Tibial nerve (tissue), 4 donors: ENCODE data around the gene TULP4.

Experiments used
- CTCF ChIP-seq, 5 experiments: fragments of 200-600 bp in 3 of 5; fragments of 450-650 bp in 2 of 5; sonication (generic) in 3 of 5; IDR thresholded peaks; one replicate each; pipeline ENCODE4 v1.5.1; 2016 to 2019; ENCODE audit warnings: antibody characterized with exemption in 5 of 5, mild to moderate bottlenecking in 3 of 5, moderate library complexity in 2 of 5
- EP300 ChIP-seq, 2 donors: sonication (generic); formaldehyde crosslinking; IDR thresholded peaks; one replicate each; pipeline ENCODE4 v1.6.1; 2017; ENCODE audit warnings: antibody characterized with exemption in 2 of 2, mild to moderate bottlenecking in 1 of 2
- POLR2A ChIP-seq, 2 donors: fragments of 450-650 bp; IDR thresholded peaks; one replicate each; pipeline ENCODE4 v1.6.1; 2017; ENCODE audit warnings: antibody characterized with exemption in 2 of 2, mild to moderate bottlenecking in 2 of 2, moderate library complexity in 2 of 2

GRCh38 chr6:158524311-158524710, 212.0 kb downstream of the TULP4 start:
- no peak for TF ChIP-seq CTCF (IDR thresholded peaks at IDR 0.05)
- no peak for TF ChIP-seq EP300 (IDR thresholded peaks at IDR 0.05)
- no peak for TF ChIP-seq POLR2A (IDR thresholded peaks at IDR 0.05)
